Neural crest cell (in vitro differentiated cells): ENCODE data around the gene TBC1D26. TPM values are rescaled to one million over a fixed set of nuclear protein-coding genes. Genes with fewer than 3 reads are reported as not detected.

Experiments
- DNase-seq: peaks from one replicate; pipeline ENCODE4 v3.0.0; 2021; ENCODE audit warnings: low read depth, mixed read lengths, low spot score
- H3K27ac Mint-ChIP-seq: one replicate; pipeline ENCODE4 v1.8.0; 2021; ENCODE audit warnings: mild to moderate bottlenecking, mixed read lengths; ENCODE audit not compliant: unreplicated experiment
- H3K27me3 Mint-ChIP-seq: 2 replicates; pipeline ENCODE4 v1.8.0; 2021; ENCODE audit warnings: low read depth, mild to moderate bottlenecking, mixed read lengths
- H3K36me3 Mint-ChIP-seq: 2 replicates; pipeline ENCODE4 v1.8.0; 2021; ENCODE audit warnings: low read depth, mild to moderate bottlenecking, mixed read lengths
- H3K4me1 Mint-ChIP-seq: 2 replicates; pipeline ENCODE4 v1.8.0; 2021; ENCODE audit warnings: mixed read lengths
- H3K4me3 Mint-ChIP-seq: one replicate; pipeline ENCODE4 v1.8.0; 2021; ENCODE audit warnings: mild to moderate bottlenecking, mixed read lengths
- H3K9me3 Mint-ChIP-seq: 2 replicates; pipeline ENCODE4 v1.8.0; 2021; ENCODE audit warnings: mixed read lengths
- CTCF ChIP-seq: fragments of 200-600 bp; sonication (generic); conservative IDR thresholded peaks from 2 replicates; pipeline ENCODE4 v1.5.0; 2021; ENCODE audit warnings: antibody characterized with exemption, mild to moderate bottlenecking
- total RNA-seq: library from RNA; stranded (reverse); gene quantifications from 2 replicates; pipeline ENCODE4 v1.2.1, GENCODE V29; 2021

Gene TBC1D26
- total RNA-seq, 1 donor from 2014 or later = 1.9 TPM

GRCh38 chr17:15776871-15777270 is 44.8 kb downstream of the TBC1D26 start:
- DNase-seq = no peak
- TF ChIP-seq CTCF = no peak
- H3K9me3 Mint-ChIP-seq = peaks cover 22% of the 10 kb centered on the region
- H3K4me1 Mint-ChIP-seq = no peaks in the 10 kb centered on the region
- no peaks in the 10 kb centered on the region for H3K27me3 Mint-ChIP-seq
- peaks cover 12% of the 10 kb centered on the region for H3K36me3 Mint-ChIP-seq
- no peak overlapping the region for H3K4me3 Mint-ChIP-seq
- no peak overlapping the region for H3K27ac Mint-ChIP-seq

- DNase-seq = no peak
- Mint-ChIP-seq H3K36me3 (peaks cover 12% of the 10 kb centered on the region), H3K4me3 (no peak overlapping the region), H3K4me1 (no peaks in the 10 kb centered on the region), H3K27ac (no peak overlapping the region), H3K9me3 (peaks cover 22% of the 10 kb centered on the region), H3K27me3 (no peaks in the 10 kb centered on the region)
- no peak for TF ChIP-seq CTCF
Observed at GRCh38 chr17:15777297-15777696, 45.2 kb downstream of the TBC1D26 start.

GRCh38 chr17:15777717-15778116 is 45.6 kb downstream of the TBC1D26 start:
- peaks cover 22% of the 10 kb centered on the region for H3K9me3 Mint-ChIP-seq
- no peaks in the 10 kb centered on the region for H3K27me3 Mint-ChIP-seq
- no peak for TF ChIP-seq CTCF
- H3K27ac Mint-ChIP-seq = no peak overlapping the region
- H3K36me3 Mint-ChIP-seq = peaks cover 12% of the 10 kb centered on the region
- DNase-seq = no peak
- H3K4me1 Mint-ChIP-seq = no peaks in the 10 kb centered on the region
- H3K4me3 Mint-ChIP-seq = no peak overlapping the region

GRCh38 chr17:15779119-15779518 is 47.0 kb downstream of the TBC1D26 start:
- no peak for DNase-seq
- no peaks in the 10 kb centered on the region for H3K4me1 Mint-ChIP-seq
- H3K9me3 Mint-ChIP-seq = peaks cover 22% of the 10 kb centered on the region
- no peak for TF ChIP-seq CTCF
- H3K36me3 Mint-ChIP-seq = peaks cover 12% of the 10 kb centered on the region
- no peak overlapping the region for H3K4me3 Mint-ChIP-seq
- H3K27ac Mint-ChIP-seq = no peak overlapping the region
- no peaks in the 10 kb centered on the region for H3K27me3 Mint-ChIP-seq

- DNase-seq = no peak
- no peak for TF ChIP-seq CTCF
- Mint-ChIP-seq H3K36me3 (peaks cover 12% of the 10 kb centered on the region), H3K4me1 (no peaks in the 10 kb centered on the region), H3K4me3 (no peak overlapping the region), H3K27me3 (no peaks in the 10 kb centered on the region), H3K9me3 (peaks cover 19% of the 10 kb centered on the region), H3K27ac (no peak overlapping the region)
Observed at GRCh38 chr17:15780188-15780587, 48.1 kb downstream of the TBC1D26 start.

GRCh38 chr17:15782866-15783265 is 50.8 kb downstream of the TBC1D26 start:
- Mint-ChIP-seq H3K27ac (no peak overlapping the region), H3K4me3 (no peak overlapping the region), H3K9me3 (peaks cover 8% of the 10 kb centered on the region), H3K4me1 (peaks cover 5% of the 10 kb centered on the region), H3K36me3 (peaks cover 12% of the 10 kb centered on the region), H3K27me3 (no peaks in the 10 kb centered on the region)
- DNase-seq = no peak
- TF ChIP-seq CTCF = no peak
